HL-60 (cell line): Measurements from ENCODE around the gene SIRT6.

Experiments
- DNase-seq, 2 experiments: peaks; one replicate each; pipeline ENCODE4 v3.0.0-alpha.2; 2010 to 2020; ENCODE audit warnings: low read depth in 1 of 2, low spot score in 1 of 2
- H3K27ac ChIP-seq: fragments of 250-450 bp; sonication (Bioruptor Pico); replicated peaks from 2 replicates; pipeline ENCODE4 v1.5.1; 2020; ENCODE audit warnings: mild to moderate bottlenecking, moderate library complexity
- H3K27me3 ChIP-seq: fragments of 250-450 bp; sonication (Bioruptor Pico); 2 replicates; pipeline ENCODE4 v1.5.1; 2021; ENCODE audit warnings: mild to moderate bottlenecking, moderate library complexity; ENCODE audit not compliant: insufficient read depth, poor library complexity, severe bottlenecking
- H3K4me3 ChIP-seq: replicated peaks from 2 replicates; pipeline ENCODE4 v1.5.1; 2011; ENCODE audit warnings: mild to moderate bottlenecking, control low read depth, low read length; ENCODE audit not compliant: insufficient read depth
- GABPA ChIP-seq: IDR thresholded peaks from 2 replicates; pipeline ENCODE4 v1.6.1; 2012; ENCODE audit warnings: low read depth
- POLR2AphosphoS5 ChIP-seq: IDR thresholded peaks from 2 replicates; pipeline ENCODE4 v1.6.1; 2012; ENCODE audit warnings: low read depth
- SPI1 ChIP-seq: IDR thresholded peaks from 2 replicates; pipeline ENCODE4 v1.6.1; 2012; ENCODE audit warnings: low read depth, mild to moderate bottlenecking, borderline replicate concordance
- TF ChIP-seq, protein P1 (sequence below): IDR thresholded peaks from 2 replicates; pipeline ENCODE4 v1.6.1; 2012; ENCODE audit warnings: low read depth; ENCODE audit not compliant: insufficient replicate concordance
- TF ChIP-seq, protein P2 (sequence below): IDR thresholded peaks from one replicate; pipeline ENCODE4 v1.5.1; 2011; ENCODE audit warnings: low read length, control low read depth, inconsistent platforms; ENCODE audit not compliant: insufficient read depth

The SIRT6 gene

DNA sequence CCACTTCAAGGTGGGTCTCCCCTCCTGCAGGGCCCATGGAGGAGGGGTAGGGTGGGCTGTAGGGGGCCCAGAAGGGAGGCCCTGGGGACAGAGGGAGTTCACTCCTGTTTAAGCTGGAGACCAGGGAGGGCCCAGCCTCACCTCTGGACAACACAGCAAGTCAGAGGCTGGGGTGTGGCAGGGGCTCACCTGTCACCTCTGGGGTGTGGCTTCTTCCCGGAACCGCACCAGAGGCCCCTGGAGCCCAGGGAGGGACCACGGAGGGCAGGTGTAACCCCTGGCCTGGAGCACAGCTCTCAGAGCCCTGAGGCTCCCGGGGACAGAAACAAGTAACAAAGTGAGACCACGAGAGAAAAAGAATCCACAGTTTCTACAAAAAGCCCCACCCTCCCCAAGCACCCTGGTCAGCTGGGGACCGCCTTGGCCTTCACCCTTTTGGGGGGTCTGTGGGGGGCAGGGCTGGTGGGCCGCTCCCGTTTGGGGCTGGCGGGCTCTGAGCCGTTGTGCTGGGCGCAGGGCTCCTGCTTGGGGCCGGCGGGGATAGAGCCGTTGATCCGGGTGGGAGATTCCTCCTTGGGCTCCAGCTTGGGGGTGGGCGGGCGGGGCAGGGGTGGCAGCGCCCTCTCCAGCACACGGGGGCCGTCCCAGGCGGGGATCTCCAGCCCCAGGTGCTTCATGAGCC lies 8.0 kb downstream of the SIRT6 start:
- H3K27ac ChIP-seq = no peak overlapping the region
- no peak for DNase-seq
- TF ChIP-seq, protein P1, sequence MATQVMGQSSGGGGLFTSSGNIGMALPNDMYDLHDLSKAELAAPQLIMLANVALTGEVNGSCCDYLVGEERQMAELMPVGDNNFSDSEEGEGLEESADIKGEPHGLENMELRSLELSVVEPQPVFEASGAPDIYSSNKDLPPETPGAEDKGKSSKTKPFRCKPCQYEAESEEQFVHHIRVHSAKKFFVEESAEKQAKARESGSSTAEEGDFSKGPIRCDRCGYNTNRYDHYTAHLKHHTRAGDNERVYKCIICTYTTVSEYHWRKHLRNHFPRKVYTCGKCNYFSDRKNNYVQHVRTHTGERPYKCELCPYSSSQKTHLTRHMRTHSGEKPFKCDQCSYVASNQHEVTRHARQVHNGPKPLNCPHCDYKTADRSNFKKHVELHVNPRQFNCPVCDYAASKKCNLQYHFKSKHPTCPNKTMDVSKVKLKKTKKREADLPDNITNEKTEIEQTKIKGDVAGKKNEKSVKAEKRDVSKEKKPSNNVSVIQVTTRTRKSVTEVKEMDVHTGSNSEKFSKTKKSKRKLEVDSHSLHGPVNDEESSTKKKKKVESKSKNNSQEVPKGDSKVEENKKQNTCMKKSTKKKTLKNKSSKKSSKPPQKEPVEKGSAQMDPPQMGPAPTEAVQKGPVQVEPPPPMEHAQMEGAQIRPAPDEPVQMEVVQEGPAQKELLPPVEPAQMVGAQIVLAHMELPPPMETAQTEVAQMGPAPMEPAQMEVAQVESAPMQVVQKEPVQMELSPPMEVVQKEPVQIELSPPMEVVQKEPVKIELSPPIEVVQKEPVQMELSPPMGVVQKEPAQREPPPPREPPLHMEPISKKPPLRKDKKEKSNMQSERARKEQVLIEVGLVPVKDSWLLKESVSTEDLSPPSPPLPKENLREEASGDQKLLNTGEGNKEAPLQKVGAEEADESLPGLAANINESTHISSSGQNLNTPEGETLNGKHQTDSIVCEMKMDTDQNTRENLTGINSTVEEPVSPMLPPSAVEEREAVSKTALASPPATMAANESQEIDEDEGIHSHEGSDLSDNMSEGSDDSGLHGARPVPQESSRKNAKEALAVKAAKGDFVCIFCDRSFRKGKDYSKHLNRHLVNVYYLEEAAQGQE = no peak
- TF ChIP-seq GABPA = no peak
- no peak for TF ChIP-seq POLR2AphosphoS5
- TF ChIP-seq, protein P2, sequence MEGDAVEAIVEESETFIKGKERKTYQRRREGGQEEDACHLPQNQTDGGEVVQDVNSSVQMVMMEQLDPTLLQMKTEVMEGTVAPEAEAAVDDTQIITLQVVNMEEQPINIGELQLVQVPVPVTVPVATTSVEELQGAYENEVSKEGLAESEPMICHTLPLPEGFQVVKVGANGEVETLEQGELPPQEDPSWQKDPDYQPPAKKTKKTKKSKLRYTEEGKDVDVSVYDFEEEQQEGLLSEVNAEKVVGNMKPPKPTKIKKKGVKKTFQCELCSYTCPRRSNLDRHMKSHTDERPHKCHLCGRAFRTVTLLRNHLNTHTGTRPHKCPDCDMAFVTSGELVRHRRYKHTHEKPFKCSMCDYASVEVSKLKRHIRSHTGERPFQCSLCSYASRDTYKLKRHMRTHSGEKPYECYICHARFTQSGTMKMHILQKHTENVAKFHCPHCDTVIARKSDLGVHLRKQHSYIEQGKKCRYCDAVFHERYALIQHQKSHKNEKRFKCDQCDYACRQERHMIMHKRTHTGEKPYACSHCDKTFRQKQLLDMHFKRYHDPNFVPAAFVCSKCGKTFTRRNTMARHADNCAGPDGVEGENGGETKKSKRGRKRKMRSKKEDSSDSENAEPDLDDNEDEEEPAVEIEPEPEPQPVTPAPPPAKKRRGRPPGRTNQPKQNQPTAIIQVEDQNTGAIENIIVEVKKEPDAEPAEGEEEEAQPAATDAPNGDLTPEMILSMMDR = no peak
- TF ChIP-seq SPI1 = no peak
- no peaks in the 10 kb centered on the region for H3K27me3 ChIP-seq
- no peak overlapping the region for H3K4me3 ChIP-seq

DNA sequence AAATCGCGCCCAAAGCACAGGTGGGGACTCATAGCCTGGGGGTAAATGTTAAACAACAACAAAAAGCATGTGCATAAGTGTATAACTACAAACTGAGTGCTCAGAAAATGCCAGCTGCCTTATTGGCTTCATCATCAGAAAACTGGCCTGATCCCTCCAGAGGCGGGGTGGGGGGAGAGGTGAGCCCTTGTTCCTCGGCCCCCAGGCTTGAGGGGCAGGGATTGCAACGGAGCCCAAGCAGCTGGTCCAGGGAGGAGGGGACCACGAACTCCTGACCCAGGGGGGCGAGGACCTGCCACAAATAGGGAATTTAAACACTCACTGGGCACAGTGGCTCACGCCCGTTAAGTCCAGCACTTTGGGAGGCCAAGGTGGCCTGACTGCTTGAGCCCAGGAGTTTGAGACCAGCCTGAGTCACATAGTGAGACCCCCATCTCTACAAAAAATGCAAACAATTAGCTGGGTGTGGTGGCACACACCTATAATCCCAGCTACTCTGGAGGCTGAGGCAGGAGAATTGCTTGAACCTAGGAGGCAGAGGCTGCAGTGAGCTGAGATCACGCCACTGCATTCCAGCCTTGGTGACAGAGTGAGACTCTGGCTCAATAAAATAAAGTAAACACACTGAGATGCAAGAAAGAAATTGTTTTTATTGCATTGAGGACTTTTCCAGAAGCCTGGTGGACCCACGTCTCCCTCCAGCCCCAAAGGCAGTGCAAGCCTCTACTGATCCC lies 8.7 kb downstream of the SIRT6 start:
- no peak overlapping the region for H3K4me3 ChIP-seq
- H3K27me3 ChIP-seq = no peaks in the 10 kb centered on the region
- TF ChIP-seq, protein P1 = no peak
- no peak for TF ChIP-seq GABPA
- TF ChIP-seq, protein P2 = no peak
- no peak for TF ChIP-seq POLR2AphosphoS5
- TF ChIP-seq SPI1 = no peak
- DNase-seq = no peak
- H3K27ac ChIP-seq = no peak overlapping the region

DNA sequence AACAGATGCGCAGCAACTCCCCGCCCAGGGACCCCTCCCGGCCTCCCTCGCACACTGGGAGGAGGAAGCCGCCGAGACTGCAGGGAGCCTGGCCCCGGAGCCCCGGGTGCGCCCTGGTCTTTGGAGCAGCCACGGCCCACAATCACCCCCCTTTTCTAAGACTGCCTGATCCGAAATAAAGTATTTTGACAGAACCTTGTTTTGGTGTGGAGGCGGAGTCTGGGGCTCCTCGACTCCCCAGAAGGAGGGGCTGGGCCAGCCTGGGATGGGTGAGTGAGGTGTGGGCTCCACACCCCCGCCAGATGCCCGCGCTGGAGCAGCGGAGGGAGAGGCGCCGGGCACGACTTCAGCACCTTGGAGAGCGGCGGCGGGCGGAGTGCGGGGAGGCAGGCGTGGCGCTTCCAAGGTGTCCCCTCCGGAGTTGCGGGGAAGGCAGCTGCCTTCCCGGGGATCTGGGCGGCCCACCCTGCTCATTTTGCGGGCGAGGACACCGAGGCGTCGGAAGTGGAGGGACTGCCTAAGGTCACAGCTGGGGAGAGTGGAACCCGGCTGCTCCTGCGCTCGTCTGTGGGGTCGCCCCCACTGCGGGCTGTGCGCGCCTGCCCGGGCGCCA lies 9.4 kb downstream of the SIRT6 start:
- no peak overlapping the region for H3K27ac ChIP-seq
- TF ChIP-seq SPI1 (no peak), POLR2AphosphoS5 (no peak), GABPA (no peak)
- TF ChIP-seq, protein P2 = no peak
- TF ChIP-seq, protein P1 = peak; percentile 99
- H3K4me3 ChIP-seq = no peak overlapping the region
- peak in 1 of 2 experiments; percentile 28 for DNase-seq
- no peaks in the 10 kb centered on the region for H3K27me3 ChIP-seq
